DMS79 treated with DMSO at 0.1 percent for 48 hours (cell line): ENCODE data around the gene CLIC2.

ENCODE experiments used
- DNase-seq: peaks from one replicate; lab custom pipeline; 2025; lab: John Stamatoyannopoulos, UW

CLIC2 gene

DNA sequence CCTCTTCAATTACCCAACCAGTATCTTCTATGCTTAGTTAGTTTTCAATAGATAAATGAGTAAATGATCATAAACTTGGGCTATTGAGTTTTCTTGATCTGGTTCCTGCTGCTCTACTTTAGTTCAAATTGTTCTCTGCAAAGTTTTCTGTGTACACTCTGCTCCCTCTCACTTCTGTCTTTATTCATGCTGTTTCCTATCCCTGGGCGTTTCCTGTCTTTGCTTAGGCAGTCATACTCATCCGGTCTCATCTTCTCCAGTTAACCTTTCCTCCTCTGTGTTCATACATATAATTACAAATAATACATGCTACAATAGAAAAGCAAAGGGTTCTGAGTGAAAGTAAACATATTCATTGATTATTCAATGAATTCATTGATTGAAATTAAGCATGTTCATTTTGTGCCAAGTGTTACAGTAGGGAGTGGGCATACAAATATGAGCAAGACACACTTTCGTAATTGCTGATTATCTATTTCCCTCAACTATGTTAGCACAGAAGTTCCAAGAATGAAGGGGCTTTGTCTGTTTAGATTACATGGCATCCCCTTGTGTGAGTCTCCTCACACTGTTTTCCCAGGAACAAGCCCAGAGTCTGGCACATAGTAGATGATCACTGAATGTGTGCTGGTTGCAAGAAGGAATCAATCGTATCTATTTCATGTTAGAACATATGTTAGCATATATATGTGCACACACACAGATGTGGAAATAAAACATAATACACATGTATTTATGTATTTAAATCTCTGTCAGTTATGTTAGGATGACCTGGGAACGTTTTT, 71.3 kb downstream of the CLIC2 start:
- no peak for DNase-seq

- no peak for DNase-seq
Observed at GRCh38 chrX:155259752-155260151, 74.7 kb downstream of the CLIC2 start.

DNA sequence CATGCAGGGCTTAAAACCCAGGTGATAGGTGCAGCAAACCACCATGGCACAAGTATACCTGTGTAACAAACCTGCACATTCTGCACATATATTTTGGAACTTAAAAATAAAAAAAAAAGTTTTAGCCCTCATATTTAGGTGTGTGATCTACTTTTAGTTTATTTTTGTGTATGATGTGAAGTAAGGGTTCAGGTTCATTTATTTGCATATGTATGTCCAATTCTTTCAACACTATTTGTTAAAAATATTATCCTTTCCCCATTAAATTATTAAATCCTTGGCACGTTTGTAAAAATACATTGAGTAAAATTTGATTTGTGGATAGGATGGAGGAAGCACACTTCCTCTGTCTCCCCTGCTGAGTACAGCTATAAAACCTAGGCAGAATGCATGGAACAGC, 83.0 kb downstream of the CLIC2 start:
- no peak for DNase-seq

DNA sequence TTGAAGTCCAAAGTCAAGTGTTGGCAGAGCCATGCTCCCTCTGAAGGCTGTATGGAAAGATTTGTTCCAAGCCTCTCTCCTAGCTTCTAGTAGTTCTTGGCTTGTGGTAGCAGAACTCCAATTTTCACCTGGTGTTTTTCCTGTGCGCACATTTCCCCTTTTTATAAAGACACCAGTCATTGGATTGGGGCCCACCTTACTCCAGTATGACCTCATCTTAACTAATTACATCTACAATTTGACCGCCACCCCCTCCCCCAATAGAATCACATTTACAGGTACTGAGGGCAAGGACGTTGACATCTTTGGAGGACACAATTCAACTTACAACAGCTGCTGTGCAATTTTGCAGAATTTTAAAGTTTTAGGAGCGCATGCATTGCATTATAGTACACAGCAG, 86.9 kb downstream of the CLIC2 start:
- DNase-seq: no peak

- DNase-seq: no peak
Observed at GRCh38 chrX:155246748-155247147, 87.7 kb downstream of the CLIC2 start.

DNA sequence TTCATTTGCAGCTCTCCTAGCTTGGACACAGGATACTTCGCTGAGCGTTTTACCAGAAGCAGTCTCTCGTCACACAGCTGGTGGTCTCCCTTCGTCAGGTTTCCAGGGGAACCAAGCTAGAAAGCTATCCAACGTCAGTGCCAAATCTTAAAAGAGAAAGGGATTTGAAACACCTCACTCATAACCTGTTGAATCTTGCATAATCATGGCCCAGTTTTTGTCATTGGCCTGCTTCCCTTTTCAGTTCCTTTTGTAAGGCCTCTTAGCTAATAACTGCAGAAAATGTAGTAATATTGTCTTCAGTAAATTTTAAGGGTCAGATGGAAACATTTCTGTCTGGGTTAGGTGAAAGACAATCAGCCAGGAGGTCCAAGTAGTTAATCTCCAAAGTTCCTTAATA, 92.1 kb downstream of the CLIC2 start:
- no peak for DNase-seq

DNA sequence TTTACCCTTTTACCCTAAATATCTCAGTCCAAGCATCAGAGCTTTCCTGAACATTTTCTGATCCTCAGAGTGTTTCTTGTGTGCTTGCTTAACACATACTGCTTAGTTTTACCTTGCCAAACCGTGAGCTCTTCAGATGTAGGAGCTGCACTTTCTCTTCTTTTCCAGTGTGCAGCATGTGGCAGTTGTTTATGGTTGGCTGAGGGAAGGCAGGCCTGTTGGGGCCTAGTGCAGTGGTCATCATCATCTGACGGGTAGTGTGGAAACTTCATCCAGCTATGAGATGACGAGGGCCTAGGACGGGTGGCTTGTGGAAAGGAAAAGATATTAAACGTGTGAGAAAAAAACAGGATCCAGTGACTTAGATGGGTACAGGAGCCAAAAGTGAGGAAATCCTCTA, 96.7 kb downstream of the CLIC2 start:
- no peak for DNase-seq

- no peak for DNase-seq
Observed at GRCh38 chrX:155235891-155236290, 98.5 kb downstream of the CLIC2 start.

DNA sequence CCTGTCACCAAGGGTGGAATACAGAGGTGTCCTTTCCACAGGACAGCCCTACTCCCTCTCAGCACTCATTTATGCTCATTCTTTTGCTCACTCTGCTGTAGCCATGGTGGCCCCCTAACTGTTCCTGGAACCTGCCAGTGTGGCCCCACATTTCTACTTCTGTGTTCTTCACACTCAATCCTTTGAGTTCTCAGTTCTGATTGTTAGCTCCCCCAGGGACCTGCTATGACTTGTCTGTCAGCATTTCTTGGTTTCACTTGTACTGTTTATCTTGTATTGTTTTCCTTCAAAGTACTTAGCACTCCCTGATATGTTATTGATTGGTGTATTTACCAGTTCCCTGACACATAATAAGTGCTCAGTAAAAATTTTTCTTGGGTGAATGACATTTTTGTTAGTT, 103.3 kb downstream of the CLIC2 start:
- DNase-seq: no peak
